Measurements from ENCODE around the gene ARSI.

GRCh38 chr5:150246835-150247234 is 55.9 kb downstream of the ARSI start:
- TF ChIP-seq, protein P1, sequence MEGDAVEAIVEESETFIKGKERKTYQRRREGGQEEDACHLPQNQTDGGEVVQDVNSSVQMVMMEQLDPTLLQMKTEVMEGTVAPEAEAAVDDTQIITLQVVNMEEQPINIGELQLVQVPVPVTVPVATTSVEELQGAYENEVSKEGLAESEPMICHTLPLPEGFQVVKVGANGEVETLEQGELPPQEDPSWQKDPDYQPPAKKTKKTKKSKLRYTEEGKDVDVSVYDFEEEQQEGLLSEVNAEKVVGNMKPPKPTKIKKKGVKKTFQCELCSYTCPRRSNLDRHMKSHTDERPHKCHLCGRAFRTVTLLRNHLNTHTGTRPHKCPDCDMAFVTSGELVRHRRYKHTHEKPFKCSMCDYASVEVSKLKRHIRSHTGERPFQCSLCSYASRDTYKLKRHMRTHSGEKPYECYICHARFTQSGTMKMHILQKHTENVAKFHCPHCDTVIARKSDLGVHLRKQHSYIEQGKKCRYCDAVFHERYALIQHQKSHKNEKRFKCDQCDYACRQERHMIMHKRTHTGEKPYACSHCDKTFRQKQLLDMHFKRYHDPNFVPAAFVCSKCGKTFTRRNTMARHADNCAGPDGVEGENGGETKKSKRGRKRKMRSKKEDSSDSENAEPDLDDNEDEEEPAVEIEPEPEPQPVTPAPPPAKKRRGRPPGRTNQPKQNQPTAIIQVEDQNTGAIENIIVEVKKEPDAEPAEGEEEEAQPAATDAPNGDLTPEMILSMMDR (IDR thresholded peaks at IDR 0.05): no peak
- TF ChIP-seq EP300 (IDR thresholded peaks at IDR 0.05): no peak
- TF ChIP-seq CHD2 (IDR thresholded peaks at IDR 0.05; ENCODE audit: low read length, partially characterized antibody): no peak
- TF ChIP-seq HEYL (CRISPR knock-in tag; IDR thresholded peaks at IDR 0.05): no peak
- no peak for TF ChIP-seq REST (IDR thresholded peaks at IDR 0.05)
- TF ChIP-seq MAX (IDR thresholded peaks at IDR 0.05): no peak
- TF ChIP-seq BHLHE40 (IDR thresholded peaks at IDR 0.05; ENCODE audit: low read depth, low read length): no peak
